IPS-NIHi7 (cell line): Measurements from ENCODE around the gene TSEN34.

ENCODE experiments used
- DNase-seq: peaks from one replicate; pipeline ENCODE4 v3.0.0; 2012; ENCODE audit warnings: mixed read lengths; ENCODE audit errors: extremely low spot score

Gene TSEN34

GRCh38 chr19:54191011-54191810 is at the start of gene TSEN34:
Gene TSEN34, plus strand, starts transcription at chr19:54191308. Its CDS starts 57 bp downstream, at chr19:54191365.
- DNase-seq, result peak; percentile 61

GRCh38 chr19:54141356-54141755 is 49.8 kb upstream of the TSEN34 start:
- DNase-seq, result no peak

GRCh38 chr19:54142166-54142780 is 48.8 kb upstream of the TSEN34 start:
- no peak for DNase-seq

GRCh38 chr19:54145541-54146158 is 45.5 kb upstream of the TSEN34 start:
- DNase-seq, result no peak

- DNase-seq, result no peak
Observed at GRCh38 chr19:54147676-54148075, 43.4 kb upstream of the TSEN34 start.

- no peak for DNase-seq
Observed at GRCh38 chr19:54148158-54148557, 43.0 kb upstream of the TSEN34 start.

GRCh38 chr19:54149021-54149812 is 41.9 kb upstream of the TSEN34 start:
- DNase-seq, result no peak

GRCh38 chr19:54151362-54152035 is 39.6 kb upstream of the TSEN34 start:
- no peak for DNase-seq

GRCh38 chr19:54152267-54152666 is 38.8 kb upstream of the TSEN34 start:
- DNase-seq, result no peak

GRCh38 chr19:54152878-54153524 is 38.1 kb upstream of the TSEN34 start:
- no peak for DNase-seq

GRCh38 chr19:54153731-54154326 is 37.3 kb upstream of the TSEN34 start:
- no peak for DNase-seq

GRCh38 chr19:54154603-54155345 is 36.3 kb upstream of the TSEN34 start:
- DNase-seq, result no peak

- no peak for DNase-seq
Observed at GRCh38 chr19:54155694-54156093, 35.4 kb upstream of the TSEN34 start.

GRCh38 chr19:54156490-54156889 is 34.6 kb upstream of the TSEN34 start:
- DNase-seq, result no peak

- no peak for DNase-seq
Observed at GRCh38 chr19:54156953-54157352, 34.2 kb upstream of the TSEN34 start.

GRCh38 chr19:54158812-54159351 is 32.2 kb upstream of the TSEN34 start:
- DNase-seq, result no peak

GRCh38 chr19:54159352-54160181 is 31.5 kb upstream of the TSEN34 start, which contains the start of gene LENG1:
Gene LENG1, minus strand, starts transcription at chr19:54159721. Its CDS starts 26 bp downstream, at chr19:54159695.
- peak; percentile 97 for DNase-seq

- DNase-seq, result no peak
Observed at GRCh38 chr19:54160182-54160811, 30.8 kb upstream of the TSEN34 start.
